Esophagus muscularis mucosa (tissue), 4 donors: ENCODE data around the gene ASTN2.

ENCODE experiments used
- CTCF ChIP-seq, 3 experiments: fragments of 200-600 bp in 2 of 3; fragments of 450-650 bp in 1 of 3; sonication (generic) in 2 of 3; IDR thresholded peaks; one replicate each; pipeline ENCODE4 v1.5.1; 2017 to 2019; ENCODE audit warnings: antibody characterized with exemption in 3 of 3, mild to moderate bottlenecking in 2 of 3, moderate library complexity in 1 of 3
- EP300 ChIP-seq: sonication (generic); formaldehyde crosslinking; IDR thresholded peaks from one replicate; pipeline ENCODE4 v1.6.1; 2017; ENCODE audit warnings: antibody characterized with exemption
- POLR2A ChIP-seq: fragments of 450-650 bp; IDR thresholded peaks from one replicate; pipeline ENCODE4 v1.6.1; 2017; ENCODE audit warnings: antibody characterized with exemption, moderate library complexity, mild to moderate bottlenecking, low read depth
- POLR2AphosphoS5 ChIP-seq, 2 donors: sonication (generic); formaldehyde crosslinking; IDR thresholded peaks; one replicate each; pipeline ENCODE4 v1.6.1; 2017; ENCODE audit warnings: antibody characterized with exemption in 2 of 2

- TF ChIP-seq CTCF (IDR thresholded peaks at IDR 0.05) (no peak), POLR2A (no peak), EP300 (no peak), POLR2AphosphoS5 (IDR thresholded peaks at IDR 0.05) (no peak)
Observed at GRCh38 chr9:117017414-117017985, 397.4 kb downstream of the ASTN2 start.
